HAP-1 (cell line): ENCODE results near the gene SZRD1.
"Not testable (repeated sequence)": the region's sequence is repeated elsewhere in the genome, so short reads cannot be mapped to it uniquely, and the experiment has no call there.

Experiments used
- DNase-seq, 2 experiments: peaks; one replicate each; pipeline ENCODE4 v3.0.0-alpha.2; 2016 to 2020; ENCODE audit warnings: low spot score in 2 of 2
- H3K27me3 ChIP-seq: fragments of 250-450 bp; sonication (Bioruptor Pico); 2 replicates; pipeline ENCODE4 v1.5.1; 2020; ENCODE audit warnings: low read depth, mild to moderate bottlenecking, moderate library complexity
- H3K36me3 ChIP-seq: fragments of 250-450 bp; sonication (Bioruptor Pico); replicated peaks from 2 replicates; pipeline ENCODE4 v1.5.1; 2020; ENCODE audit warnings: mild to moderate bottlenecking
- H3K4me1 ChIP-seq: fragments of 250-450 bp; sonication (Bioruptor Pico); 2 replicates; pipeline ENCODE4 v1.5.1; 2020; ENCODE audit warnings: mild to moderate bottlenecking
- H3K4me3 ChIP-seq: fragments of 250-450 bp; sonication (Bioruptor Pico); 2 replicates; pipeline ENCODE4 v1.5.1; 2020; ENCODE audit warnings: mild to moderate bottlenecking, moderate library complexity
- H3K9me3 ChIP-seq: fragments of 250-450 bp; sonication (Bioruptor Pico); 2 replicates; pipeline ENCODE4 v1.5.1; 2020; ENCODE audit warnings: mild to moderate bottlenecking, moderate library complexity
- in situ Hi-C: fragments of 300-500 bp; cut with MboI; formaldehyde crosslinking; loops from 3 replicates; pipeline ENCODE4 v1.14.3; 2020; ENCODE audit warnings: low sequenced_read_pairs, inconsistent platforms, mixed read lengths

The SZRD1 gene

DNA sequence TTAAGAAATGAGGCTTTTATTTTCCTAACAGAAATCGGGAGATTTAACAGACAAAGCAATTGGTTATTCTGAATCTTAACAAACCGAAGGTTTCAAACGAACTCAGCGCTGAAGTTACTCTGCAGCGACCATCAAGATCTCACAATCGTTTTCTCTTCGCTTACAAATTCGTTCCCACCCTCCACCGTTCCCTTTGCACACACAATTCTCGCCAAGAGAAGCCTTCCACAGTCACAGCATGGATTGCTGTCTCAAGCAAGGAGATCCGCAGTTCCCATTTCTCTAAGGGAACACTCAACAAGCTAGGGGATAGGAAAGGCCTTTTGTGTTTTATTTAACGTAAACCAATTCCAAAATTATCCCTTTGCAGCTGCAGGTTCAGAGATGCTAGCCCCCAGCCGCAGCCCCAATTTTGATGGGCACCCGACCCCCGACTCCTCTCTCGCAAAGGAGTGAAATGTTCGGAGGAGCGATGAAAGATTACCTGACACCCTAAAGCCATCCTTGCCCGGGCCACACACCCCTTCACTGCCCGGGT lies 15.5 kb upstream of the SZRD1 start:
- in situ Hi-C loops: no loop called here
- peaks cover 15% of the 10 kb centered on the region for H3K4me1 ChIP-seq

DNA sequence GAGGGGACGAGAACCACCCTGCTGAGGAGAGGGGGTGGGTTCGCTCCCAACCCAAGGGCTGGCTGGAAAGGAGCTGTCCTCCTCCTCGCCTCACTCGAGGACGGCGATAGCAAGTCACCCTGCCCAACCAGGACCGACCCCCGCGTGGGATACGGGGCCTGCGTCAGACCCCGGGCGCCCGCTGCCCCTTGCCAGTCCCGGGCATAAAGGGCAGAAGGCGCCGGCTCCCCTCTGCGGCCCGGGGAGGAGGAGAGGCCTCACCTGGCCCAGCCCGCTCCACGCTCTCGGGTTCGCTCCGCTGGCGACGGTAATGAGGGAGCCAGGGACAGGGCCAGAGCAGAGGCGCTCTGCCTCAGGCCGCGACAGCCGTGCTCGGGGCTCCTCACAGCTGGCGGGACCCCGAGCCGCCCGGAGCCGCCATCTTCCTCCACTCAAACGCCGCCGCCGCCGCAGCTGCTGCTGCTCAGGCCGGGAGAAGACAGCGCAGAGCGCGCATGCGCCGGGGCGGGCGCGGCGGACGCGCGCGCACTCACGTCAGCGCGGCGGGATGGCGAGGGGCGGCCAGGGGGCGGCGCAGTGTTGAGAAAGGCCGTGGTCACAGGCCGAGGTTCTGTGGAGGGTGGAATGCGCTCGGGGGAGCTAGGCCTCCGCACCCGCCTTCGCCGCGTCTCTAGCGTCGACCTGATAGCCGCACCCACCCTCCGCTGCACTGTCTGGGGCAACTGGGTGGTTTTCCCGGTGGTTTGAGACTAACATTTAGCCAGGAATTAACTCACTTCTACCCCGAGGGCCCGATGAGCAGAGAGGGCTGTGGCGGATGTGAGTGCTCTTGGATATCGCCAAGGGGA lies 14.8 kb upstream of the SZRD1 start, which contains the start of gene FBXO42:
FBXO42 (minus strand) TSS at position 487 of the 848 bp plus-strand sequence. CDS start 37,062 bp downstream, outside the sequence.
- no peaks in the 10 kb centered on the region for H3K36me3 ChIP-seq
- no peaks in the 10 kb centered on the region for H3K27me3 ChIP-seq
- H3K4me3 ChIP-seq: peak within 1 kb of the TSS; percentile 99
- peak; percentile 88 to 95 for DNase-seq
- H3K4me1 ChIP-seq: peaks cover 15% of the 10 kb centered on the region
- H3K9me3 ChIP-seq: no peaks in the 10 kb centered on the region
- in situ Hi-C loops: no loop called here

More for the DNA sequence above, 15.5 kb upstream of the SZRD1 start:
- H3K27me3 ChIP-seq: no peaks in the 10 kb centered on the region
- no peaks in the 10 kb centered on the region for H3K9me3 ChIP-seq
- peak overlapping the region; percentile 99 for H3K4me3 ChIP-seq
- DNase-seq: peak; percentile 13 to 35
- no peaks in the 10 kb centered on the region for H3K36me3 ChIP-seq

DNA sequence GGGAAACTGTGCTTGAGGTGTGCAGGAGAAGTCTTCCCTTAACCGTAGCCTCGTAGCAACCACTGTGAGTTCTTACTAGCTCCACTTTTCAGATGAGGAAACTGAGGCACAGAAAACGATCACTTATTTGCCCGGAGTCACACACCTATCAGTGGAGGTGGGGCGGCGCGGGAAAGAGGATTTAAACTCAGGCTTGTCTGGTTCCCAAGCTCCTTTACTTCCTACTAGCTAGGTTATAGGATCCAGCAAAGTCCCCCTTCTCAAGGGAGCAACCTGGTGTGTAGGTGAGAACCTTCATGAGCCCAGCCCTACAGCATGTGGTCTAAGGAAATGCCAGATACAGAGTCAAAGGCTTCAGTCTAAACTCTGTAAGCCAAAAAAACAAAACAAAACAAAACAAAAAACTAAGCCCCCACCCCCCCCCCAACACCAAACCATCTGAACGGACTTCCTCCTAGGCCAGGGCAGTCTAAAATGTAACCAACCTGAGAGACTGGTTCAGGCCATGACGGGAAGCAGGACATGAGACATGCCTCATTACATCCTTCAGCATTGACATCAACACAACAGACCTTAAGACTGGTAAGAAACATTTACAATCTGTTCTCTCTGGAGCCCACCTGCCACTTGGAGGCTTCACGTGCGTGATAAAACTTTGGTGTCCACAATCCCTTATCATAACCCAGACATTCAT lies 14.1 kb upstream of the SZRD1 start:
- no peak for DNase-seq
- peaks cover 15% of the 10 kb centered on the region for H3K4me1 ChIP-seq
- no peaks in the 10 kb centered on the region for H3K27me3 ChIP-seq
- in situ Hi-C loops: no loop called here
- no peaks in the 10 kb centered on the region for H3K9me3 ChIP-seq
- H3K4me3 ChIP-seq: peak overlapping the region; percentile 99
- no peaks in the 10 kb centered on the region for H3K36me3 ChIP-seq

DNA sequence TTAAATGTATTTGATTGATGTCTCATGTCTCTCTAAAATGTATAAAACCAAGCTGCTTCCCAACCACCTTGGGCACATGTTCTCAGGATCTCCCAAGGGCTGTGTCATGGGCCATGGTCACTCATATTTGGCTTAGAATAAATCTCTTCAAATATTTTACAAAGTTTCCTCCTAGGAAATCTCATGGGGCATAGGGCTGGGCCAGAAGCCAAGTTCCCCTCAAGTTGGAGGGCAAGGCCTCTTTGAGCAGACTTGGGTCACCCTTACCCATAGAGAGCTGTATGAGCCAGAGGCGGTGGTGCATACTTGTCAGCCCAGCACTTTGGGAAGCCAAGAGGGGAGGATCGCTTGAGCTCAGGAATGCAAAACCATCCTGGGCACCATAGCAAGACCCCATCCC lies 12.4 kb upstream of the SZRD1 start:
- H3K27me3 ChIP-seq: no peaks in the 10 kb centered on the region
- H3K4me3 ChIP-seq: no peak overlapping the region
- no peaks in the 10 kb centered on the region for H3K36me3 ChIP-seq
- H3K4me1 ChIP-seq: peaks cover 14% of the 10 kb centered on the region
- DNase-seq: no peak
- H3K9me3 ChIP-seq: no peaks in the 10 kb centered on the region
- in situ Hi-C loops: no loop called here

DNA sequence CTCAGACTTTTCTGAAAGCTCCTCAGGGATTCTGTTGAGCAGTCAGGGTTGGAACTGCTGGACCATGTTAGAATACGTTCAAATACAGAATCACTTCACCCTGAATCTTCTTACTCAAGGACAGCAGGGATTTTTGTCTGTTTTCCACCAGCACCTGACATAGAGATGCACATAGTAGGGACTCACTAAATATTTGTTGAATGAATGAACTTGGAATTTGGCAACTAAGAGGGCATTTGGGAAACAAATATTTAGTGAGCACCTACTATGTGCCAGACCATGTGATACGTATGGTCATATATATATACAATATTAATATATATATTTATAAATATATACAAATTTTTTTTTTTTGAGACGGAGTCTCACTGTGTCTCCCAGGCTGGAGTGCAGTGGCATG lies 10.2 kb upstream of the SZRD1 start:
- Histone ChIP-seq H3K4me3 (no peak overlapping the region), H3K36me3 (no peaks in the 10 kb centered on the region), H3K4me1 (peaks cover 5% of the 10 kb centered on the region), H3K27me3 (no peaks in the 10 kb centered on the region), H3K9me3 (no peaks in the 10 kb centered on the region)
- DNase-seq: no peak
- in situ Hi-C loops: no loop called here

DNA sequence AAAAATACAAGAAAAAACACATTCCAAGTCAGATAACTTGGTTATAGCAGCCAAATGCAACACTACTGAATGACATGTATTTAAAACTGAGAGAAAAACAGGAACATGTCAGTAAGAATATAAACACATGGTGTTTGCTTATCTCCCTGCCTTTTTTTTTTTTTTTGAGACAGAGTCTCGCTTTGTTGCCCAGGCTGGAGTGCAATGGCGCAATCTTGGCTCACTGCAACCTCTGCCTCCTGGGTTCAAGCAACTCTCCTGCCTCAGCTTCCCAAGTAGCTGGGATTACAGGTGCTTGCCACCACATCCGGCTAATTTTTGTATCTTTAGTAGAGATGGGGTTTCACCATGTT lies 1.9 kb upstream of the SZRD1 start:
- DNase-seq, H3K9me3 ChIP-seq, H3K36me3 ChIP-seq, H3K4me3 ChIP-seq, H3K27me3 ChIP-seq: not testable (repeated sequence)
- in situ Hi-C loops: loop anchor here (10.0 kb wide), 1 partner anchor 290 kb away; the partner anchor contains the start of gene FAM131C
- peaks cover 13% of the 10 kb centered on the region for H3K4me1 ChIP-seq

DNA sequence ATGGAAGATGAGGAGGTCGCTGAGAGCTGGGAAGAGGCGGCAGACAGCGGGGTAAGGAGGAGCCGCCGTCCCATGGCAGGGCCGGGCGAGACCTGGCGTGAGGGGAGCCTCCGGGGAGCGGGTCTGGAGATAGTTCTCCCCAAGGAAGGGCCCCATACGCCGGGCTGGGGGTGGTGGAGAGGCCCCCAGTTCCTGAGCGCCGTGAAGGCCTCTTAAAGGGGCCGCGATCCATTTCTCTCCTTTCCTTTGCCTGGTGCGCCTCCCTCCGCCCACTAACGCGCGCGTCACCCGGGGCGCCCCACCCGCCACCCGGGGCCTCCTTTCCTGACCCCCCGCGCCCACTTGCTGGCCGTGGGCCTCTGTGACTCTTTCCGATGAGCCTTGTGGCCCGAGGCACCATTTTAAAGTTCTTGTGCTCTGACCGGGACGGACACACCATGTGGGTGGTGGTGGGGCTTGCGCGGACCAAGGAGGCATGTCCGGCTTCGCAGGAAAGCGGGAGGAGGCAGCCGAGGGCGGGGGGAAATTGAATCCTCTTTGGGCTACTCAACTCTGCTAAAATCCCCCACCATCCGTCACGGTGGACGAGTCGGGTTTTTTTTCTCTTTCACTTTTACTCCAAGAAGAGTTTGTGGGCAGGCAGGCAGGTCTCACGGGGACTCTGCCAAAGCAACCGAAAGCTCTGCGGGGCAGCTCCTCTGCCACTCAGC lies 371 bp downstream of the SZRD1 start:
- in situ Hi-C loops: loop anchor here (10.0 kb wide), 1 partner anchor 293 kb away; the partner anchor contains the start of gene FAM131C
- no peaks in the 10 kb centered on the region for H3K27me3 ChIP-seq
- peaks cover 2% of the 10 kb centered on the region; the same call in 1 of the 2 replicates for H3K36me3 ChIP-seq
- H3K9me3 ChIP-seq: no peaks in the 10 kb centered on the region
- DNase-seq: peak; percentile 64 to 81
- H3K4me1 ChIP-seq: peaks cover 13% of the 10 kb centered on the region
- H3K4me3 ChIP-seq: peak overlapping the region; percentile 97

DNA sequence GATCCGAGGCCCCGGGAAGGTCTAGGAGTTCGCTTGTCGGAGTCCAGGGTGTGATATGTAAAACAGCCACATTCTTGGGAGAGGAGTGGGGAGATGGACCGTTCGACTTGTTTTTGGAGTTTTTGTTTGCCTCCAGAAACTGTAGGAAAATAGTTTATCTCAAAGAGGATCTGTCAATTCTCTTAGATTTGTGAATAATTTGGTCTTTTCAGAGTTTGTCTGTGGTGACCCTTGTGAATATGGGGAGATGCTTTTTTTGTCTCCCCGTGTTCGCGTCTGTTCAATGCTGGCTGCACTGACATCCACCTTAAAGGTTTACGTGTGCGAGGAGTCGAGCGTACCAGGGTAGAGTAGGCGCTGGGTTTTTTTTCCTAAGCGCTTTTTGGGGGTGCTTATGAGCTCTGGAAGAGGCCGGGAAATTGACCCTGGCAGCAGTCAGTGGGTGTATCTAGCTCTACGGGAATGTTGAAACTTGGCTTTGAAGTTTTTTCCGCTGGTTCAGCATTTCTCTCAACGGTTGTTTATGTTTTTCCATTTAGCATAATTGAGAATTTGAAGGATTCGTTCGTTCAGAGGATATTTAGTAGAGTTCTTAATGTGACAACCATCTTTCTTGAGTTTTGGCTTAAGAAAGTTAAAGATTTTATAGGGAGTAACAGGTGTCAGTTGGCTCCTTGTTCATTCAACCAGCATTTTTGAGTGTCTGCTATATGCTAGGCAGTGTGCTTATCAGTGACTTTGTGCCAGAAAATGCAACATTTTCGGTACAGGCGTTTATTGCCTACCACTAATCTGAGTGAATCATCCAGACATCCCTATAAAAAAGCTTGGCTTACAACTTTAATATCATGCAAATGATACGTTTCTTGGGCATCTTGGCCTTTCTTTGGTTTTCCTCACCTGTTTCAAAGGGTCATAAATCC lies 1.2 kb downstream of the SZRD1 start:
- in situ Hi-C loops: loop anchor here (10.0 kb wide), 1 partner anchor 293 kb away; the partner anchor contains the start of gene FAM131C
- Histone ChIP-seq H3K4me1 (peaks cover 11% of the 10 kb centered on the region), H3K36me3 (peaks cover 2% of the 10 kb centered on the region; the same call in 1 of the 2 replicates), H3K27me3 (no peaks in the 10 kb centered on the region), H3K4me3 (peak overlapping the region; percentile 97), H3K9me3 (no peaks in the 10 kb centered on the region)
- DNase-seq: peak in 1 of 2 experiments; percentile 35

DNA sequence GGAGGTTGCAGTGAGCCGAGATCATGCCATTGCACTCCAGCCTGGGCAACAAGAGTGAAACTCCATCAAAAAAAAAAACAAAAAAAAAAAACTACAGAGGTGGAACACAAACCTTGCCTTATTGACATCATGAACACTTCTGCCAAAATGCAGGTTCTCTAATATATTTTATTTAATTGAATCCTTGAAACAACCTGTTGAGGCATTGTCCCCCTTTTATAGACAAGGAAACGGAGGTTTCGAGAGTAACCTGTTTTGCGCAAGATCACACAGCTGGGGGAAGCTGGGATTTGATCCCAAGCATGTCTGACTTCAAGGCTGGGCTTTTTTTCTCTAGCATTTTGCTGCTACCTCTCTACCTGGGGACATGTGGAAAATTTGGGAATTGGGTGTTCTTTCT lies 2.8 kb downstream of the SZRD1 start:
- no peaks in the 10 kb centered on the region for H3K9me3 ChIP-seq
- H3K4me3 ChIP-seq: no peak overlapping the region
- H3K36me3 ChIP-seq: peaks cover 2% of the 10 kb centered on the region
- no peak for DNase-seq
- H3K4me1 ChIP-seq: peaks cover 14% of the 10 kb centered on the region
- in situ Hi-C loops: loop anchor here (10.0 kb wide), 1 partner anchor 295 kb away; the partner anchor contains the start of gene FAM131C
- no peaks in the 10 kb centered on the region for H3K27me3 ChIP-seq

DNA sequence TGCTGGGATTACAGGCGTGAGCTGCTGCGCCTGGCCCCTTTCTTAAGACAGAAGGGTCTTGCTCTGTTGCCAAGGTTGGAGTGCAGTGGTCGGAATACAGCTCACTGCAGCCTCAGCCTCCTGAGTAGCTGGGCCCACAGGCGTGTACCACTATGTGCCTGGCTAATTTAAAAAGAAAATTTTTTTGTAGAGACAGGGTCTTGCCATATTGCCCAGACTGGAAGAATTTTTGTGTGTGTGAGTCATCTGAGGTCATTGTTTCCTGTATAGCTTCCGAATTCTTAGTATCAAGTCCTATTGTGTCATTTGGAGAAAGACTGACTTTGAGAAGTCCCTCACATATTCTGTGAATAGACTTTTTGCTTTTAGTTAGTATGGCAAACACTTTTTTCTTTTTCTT lies 4.7 kb downstream of the SZRD1 start:
- in situ Hi-C loops: no loop called here
- Histone ChIP-seq H3K4me3 (no peak overlapping the region), H3K27me3 (no peaks in the 10 kb centered on the region), H3K9me3 (no peaks in the 10 kb centered on the region), H3K36me3 (peaks cover 2% of the 10 kb centered on the region), H3K4me1 (peaks cover 26% of the 10 kb centered on the region)
- no peak for DNase-seq

DNA sequence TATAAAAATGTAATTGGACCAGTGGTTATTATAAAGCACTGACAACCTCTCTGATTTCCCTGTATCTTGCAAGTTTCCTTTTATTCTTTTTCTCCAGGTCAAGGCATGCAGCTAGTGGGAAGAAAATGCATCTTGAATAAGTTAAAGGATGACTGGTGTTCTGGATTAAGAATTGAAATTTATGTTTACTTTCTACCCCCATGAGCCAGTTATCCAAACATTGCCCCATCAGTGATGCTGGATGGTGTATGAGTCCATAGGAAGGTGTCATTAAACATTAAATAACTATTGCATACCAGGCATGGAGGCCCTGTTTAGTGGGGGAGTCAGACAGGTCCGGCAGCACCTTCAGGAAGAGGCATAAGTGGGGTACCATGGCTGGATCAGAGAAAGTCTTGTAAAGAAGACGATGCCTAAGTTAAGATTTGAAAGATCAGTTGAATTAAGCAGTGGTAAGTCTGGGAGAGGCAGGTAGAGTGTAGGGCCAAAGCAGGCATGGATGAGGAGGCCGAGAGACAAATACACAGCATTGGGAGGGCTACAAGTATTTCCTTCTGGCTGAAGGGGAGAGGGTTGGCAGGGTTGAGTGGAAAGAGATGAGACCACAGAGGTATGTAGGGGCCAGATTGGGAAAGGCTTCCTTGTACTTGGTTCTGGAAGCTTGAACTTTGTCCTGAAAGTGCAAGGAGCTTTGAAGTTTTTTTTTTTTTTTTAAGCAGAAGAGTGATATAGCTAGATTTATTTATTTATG lies 5.7 kb downstream of the SZRD1 start:
- H3K9me3 ChIP-seq: no peaks in the 10 kb centered on the region
- DNase-seq: no peak
- no peaks in the 10 kb centered on the region for H3K27me3 ChIP-seq
- H3K36me3 ChIP-seq: no peaks in the 10 kb centered on the region; the same call in 1 of the 2 replicates
- in situ Hi-C loops: no loop called here
- no peak overlapping the region for H3K4me3 ChIP-seq
- H3K4me1 ChIP-seq: peaks cover 26% of the 10 kb centered on the region

DNA sequence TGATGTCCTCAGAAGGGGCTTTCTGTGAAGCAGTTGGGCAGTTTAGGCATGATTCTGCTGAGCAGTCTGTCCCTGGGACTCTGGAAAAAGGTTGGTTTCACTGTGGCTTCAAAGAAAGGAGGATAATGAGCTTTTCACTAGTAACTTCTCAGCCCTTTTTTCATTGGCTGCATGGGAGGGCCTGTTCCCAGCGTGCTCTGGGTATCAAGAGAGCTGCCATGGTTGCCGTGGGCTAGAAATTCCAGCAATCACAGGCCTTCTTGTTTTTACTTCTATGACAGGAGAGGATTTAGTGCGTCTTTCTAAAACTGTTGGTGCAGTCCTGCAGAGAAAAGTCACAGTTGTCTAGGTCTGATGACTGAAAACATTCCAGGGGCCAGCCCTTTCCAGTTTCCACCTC lies 7.2 kb downstream of the SZRD1 start:
- no peak for DNase-seq
- Histone ChIP-seq H3K27me3 (no peaks in the 10 kb centered on the region), H3K4me1 (peaks cover 18% of the 10 kb centered on the region), H3K36me3 (no peaks in the 10 kb centered on the region; the same call in 1 of the 2 replicates), H3K9me3 (no peaks in the 10 kb centered on the region), H3K4me3 (no peak overlapping the region)
- in situ Hi-C loops: no loop called here
